ENCODE measurements around the gene BBOF1.

GRCh38 chr14:74083784-74084276 lies 64.7 kb downstream of the BBOF1 start:
- no peak for TF ChIP-seq POLR2A (IDR thresholded peaks at IDR 0.05)
- no peak for TF ChIP-seq CTCF (IDR thresholded peaks at IDR 0.05)
- TF ChIP-seq POLR2AphosphoS5 (IDR thresholded peaks at IDR 0.05; ENCODE audit: insufficient read depth in 1 of 2, low read depth in 1 of 2): no peak
